ENCODE measurements around the gene HEATR3. TPM values are rescaled to one million over a fixed set of nuclear protein-coding genes. Genes with fewer than 3 reads are reported as not detected.

Gene HEATR3
- total and polyA plus RNA-seq, 11 donors: 2.4 to 21.2 (median 11.8) TPM

- TF ChIP-seq POLR2A (IDR thresholded peaks at IDR 0.05) (no peak), CTCF (IDR thresholded peaks at IDR 0.05) (no peak)
- no peak for DNase-seq
- H3K4me1 ChIP-seq: peaks cover 0 to 23% (median 14%) of the 10 kb centered on the region in 12 donors
- H3K4me3 ChIP-seq: no peak overlapping the region
- peaks cover 0 to 10% (median 4%) of the 10 kb centered on the region in 9 donors for H3K36me3 ChIP-seq
- no peak overlapping the region for H3K27ac ChIP-seq
- H3K27me3 ChIP-seq: peaks cover 0 to 5% (median 0%) of the 10 kb centered on the region in 9 donors
- ATAC-seq: no peak
- intact Hi-C loops (cut with DNase I): loop anchor here (2.0 to 10.0 kb wide), 11 partner anchors 43 to 644 kb away; partner anchors contain the start of gene BRD7 (in 3 of the 10)
- 43 to 48% (median 47%) methylated on average over 4 of the region's 4 CpGs for WGBS, 4 donors
- no peaks in the 10 kb centered on the region for H3K9me3 ChIP-seq
These were observed 42.1 kb upstream of the HEATR3 start for GRCh38 chr16:50023641-50024040.

GRCh38 chr16:50024207-50024606 lies 41.6 kb upstream of the HEATR3 start:
- Histone ChIP-seq H3K27me3 (peaks cover 0 to 5% (median 0%) of the 10 kb centered on the region in 9 donors), H3K4me3 (no peak overlapping the region), H3K4me1 (peaks cover 0 to 23% (median 14%) of the 10 kb centered on the region in 12 donors), H3K27ac (no peak overlapping the region), H3K36me3 (peaks cover 0 to 15% (median 5%) of the 10 kb centered on the region in 9 donors), H3K9me3 (no peaks in the 10 kb centered on the region)
- DNase-seq (no peak), ATAC-seq (no peak)
- WGBS, 4 donors: 89 to 92% (median 90%) methylated on average over 11 of the region's 11 CpGs
- intact Hi-C loops (cut with DNase I): loop anchor here (2.0 to 10.0 kb wide), 11 partner anchors 43 to 643 kb away; partner anchors contain the start of gene BRD7 (in 3 of the 10)
- TF ChIP-seq CTCF (IDR thresholded peaks at IDR 0.05) (no peak), POLR2A (IDR thresholded peaks at IDR 0.05) (no peak)

GRCh38 chr16:50024684-50025536 lies 40.9 kb upstream of the HEATR3 start, which contains the start of gene CNEP1R1:
TSS of gene CNEP1R1 (plus strand) at chr16:50025225. CDS start at chr16:50025316, 91 bp downstream.
- DNase-seq: peak; percentile 94 to 96 (median 95)
- peak within 1 kb of the TSS; percentile 64 to 99 (median 90) for H3K4me3 ChIP-seq
- H3K36me3 ChIP-seq: peaks cover 0 to 22% (median 12%) of the 10 kb centered on the region in 9 donors
- peaks cover 0 to 23% (median 16%) of the 10 kb centered on the region in 12 donors for H3K4me1 ChIP-seq
- peaks cover 0 to 5% (median 0%) of the 10 kb centered on the region in 9 donors for H3K27me3 ChIP-seq
- WGBS, 4 donors: 0 to 1% (median 0%) methylated on average over 47 to 65 of the region's 65 CpGs
- peak within 1 kb of the TSS; percentile 51 to 94 (median 82) for H3K27ac ChIP-seq
- intact Hi-C loops (cut with DNase I): loop anchor here (1.0 to 10.0 kb wide), 14 partner anchors 42 to 642 kb away; partner anchors contain the start of genes BRD7 (in 4 of the 10) and HEATR3 (in 1 of the 10)
- peak; percentile 100 for ATAC-seq
- no peaks in the 10 kb centered on the region for H3K9me3 ChIP-seq
- TF ChIP-seq POLR2A (IDR thresholded peaks at IDR 0.05) (peak in 1 of 2 donors; percentile 78), CTCF (IDR thresholded peaks at IDR 0.05) (peak; percentile 99 to 100 (median 100))

- WGBS, 4 donors: 0% methylated on average over 15 to 17 of the region's 17 CpGs
- peak overlapping the region; percentile 51 to 94 (median 82) for H3K27ac ChIP-seq
- TF ChIP-seq POLR2A (IDR thresholded peaks at IDR 0.05) (no peak), CTCF (IDR thresholded peaks at IDR 0.05) (no peak)
- peaks cover 0 to 23% (median 16%) of the 10 kb centered on the region in 12 donors for H3K4me1 ChIP-seq
- no peaks in the 10 kb centered on the region for H3K9me3 ChIP-seq
- peaks cover 0 to 3% (median 0%) of the 10 kb centered on the region in 9 donors for H3K27me3 ChIP-seq
- peak overlapping the region; percentile 64 to 99 (median 90) for H3K4me3 ChIP-seq
- intact Hi-C loops (cut with DNase I): loop anchor here (1.0 to 10.0 kb wide), 10 partner anchors 41 to 639 kb away; partner anchors contain the start of genes BRD7 (in 4 of the 10) and HEATR3 (in 1 of the 10)
- H3K36me3 ChIP-seq: peaks cover 0 to 28% (median 19%) of the 10 kb centered on the region in 9 donors
- ATAC-seq (peak in 1 of 4 donors; percentile 3), DNase-seq (no peak)
These were observed 40.2 kb upstream of the HEATR3 start for GRCh38 chr16:50025537-50025931.

Measured in heart left ventricle (tissue), 16 donors.